Skeletal muscle tissue (tissue), 4 donors: ENCODE results near the gene FAM170A. TPM values are rescaled to one million over a fixed set of nuclear protein-coding genes. Genes with fewer than 3 reads are reported as not detected.

Source experiments
- H3K27ac ChIP-seq: one replicate; pipeline ENCODE4 v1.7.0; 2013; ENCODE audit warnings: mild to moderate bottlenecking, low read depth, low read length, inconsistent platforms
- H3K27me3 ChIP-seq, 3 donors: one replicate each; pipeline ENCODE4 v1.7.0; 2013; ENCODE audit warnings: low read length in 3 of 3; ENCODE audit not compliant: control insufficient read depth in 3 of 3, insufficient read depth in 3 of 3
- H3K36me3 ChIP-seq, 3 donors: one replicate each; pipeline ENCODE4 v1.7.0; 2013; ENCODE audit warnings: low read length in 3 of 3; ENCODE audit not compliant: control insufficient read depth in 3 of 3, insufficient read depth in 3 of 3
- H3K4me1 ChIP-seq, 3 donors: one replicate each; pipeline ENCODE4 v1.7.0; 2013; ENCODE audit warnings: low read length in 3 of 3, mild to moderate bottlenecking in 3 of 3; ENCODE audit not compliant: control insufficient read depth in 3 of 3, insufficient read depth in 3 of 3
- H3K4me3 ChIP-seq, 3 donors: one replicate each; pipeline ENCODE4 v1.7.0; 2013; ENCODE audit warnings: low read length in 3 of 3
- H3K9ac ChIP-seq, 3 donors: one replicate each; pipeline ENCODE4 v1.7.0; 2013; ENCODE audit warnings: low read length in 3 of 3, mild to moderate bottlenecking in 3 of 3, moderate library complexity in 2 of 3, low read depth in 1 of 3
- H3K9me3 ChIP-seq, 3 donors: one replicate each; pipeline ENCODE4 v1.7.0; 2013; ENCODE audit warnings: low read length in 3 of 3; ENCODE audit not compliant: control insufficient read depth in 3 of 3
- total RNA-seq: library from RNA; depleted of rRNA; stranded (reverse); fragments of >200 nt; gene quantifications from one replicate; pipeline ENCODE4 v1.2.3, GENCODE V29; 2014
- donor health status: Osteomylitis.

Gene FAM170A
- total RNA-seq, 1 donor from 2014 or later: not detected

- Histone ChIP-seq H3K4me3 (no peak overlapping the region), H3K36me3 (no peaks in the 10 kb centered on the region), H3K27me3 (no peaks in the 10 kb centered on the region), H3K9me3 (no peaks in the 10 kb centered on the region), H3K9ac (no peak overlapping the region), H3K4me1 (no peaks in the 10 kb centered on the region), H3K27ac (no peak overlapping the region)
These were observed 22.1 kb downstream of the FAM170A start for GRCh38 chr5:119651486-119651885.

- Histone ChIP-seq H3K36me3 (no peaks in the 10 kb centered on the region), H3K9me3 (no peaks in the 10 kb centered on the region), H3K9ac (no peak overlapping the region), H3K4me3 (no peak overlapping the region), H3K27ac (no peak overlapping the region), H3K4me1 (no peaks in the 10 kb centered on the region), H3K27me3 (no peaks in the 10 kb centered on the region)
These were observed 25.7 kb downstream of the FAM170A start for GRCh38 chr5:119655061-119655460.

DNA sequence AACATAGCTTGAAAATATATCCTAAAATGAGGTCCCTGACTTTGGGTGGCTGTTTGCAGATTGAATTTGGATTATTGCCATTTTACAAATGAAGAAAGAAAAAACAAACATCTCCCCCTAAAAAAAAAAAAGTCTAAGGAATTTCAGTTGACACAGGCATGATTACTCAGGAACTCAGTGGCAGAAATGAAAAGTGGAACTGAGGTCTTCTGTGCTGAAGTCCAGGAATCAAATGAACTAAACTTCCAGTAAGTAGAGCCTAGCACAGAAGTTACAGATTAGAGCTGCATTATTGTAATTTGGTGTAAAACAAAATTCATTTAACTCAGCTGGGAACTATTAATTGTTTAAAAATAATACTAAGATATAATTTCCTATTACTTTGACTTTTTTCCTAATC is 26.7 kb downstream of the FAM170A start:
- H3K4me1 ChIP-seq: no peaks in the 10 kb centered on the region

DNA sequence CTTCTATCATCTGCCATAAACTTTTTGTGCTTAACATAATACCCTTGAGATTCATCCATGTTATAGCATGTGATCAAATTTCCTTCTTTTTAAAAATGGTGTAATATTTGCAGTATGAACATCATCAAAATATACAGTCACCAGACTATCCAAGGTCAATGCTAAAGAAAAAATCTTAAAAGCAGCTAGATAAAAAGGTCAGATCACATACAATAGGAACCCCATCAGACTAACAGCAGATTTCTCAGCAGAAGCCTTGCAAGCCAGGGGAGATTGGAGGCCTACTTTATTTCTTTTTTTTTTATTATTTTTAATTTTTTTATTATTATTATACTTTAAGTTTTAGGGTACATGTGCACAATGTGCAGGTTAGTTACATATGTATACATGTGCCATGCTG is 37.2 kb downstream of the FAM170A start:
- Histone ChIP-seq H3K4me1 (no peaks in the 10 kb centered on the region), H3K9ac (no peak overlapping the region), H3K27ac (no peak overlapping the region), H3K9me3 (peaks cover 0 to 4% (median 4%) of the 10 kb centered on the region in 3 donors), H3K4me3 (no peak overlapping the region), H3K27me3 (no peaks in the 10 kb centered on the region), H3K36me3 (no peaks in the 10 kb centered on the region)

More for the DNA sequence above, 26.7 kb downstream of the FAM170A start:
- H3K27ac ChIP-seq: no peak overlapping the region
- no peak overlapping the region for H3K9ac ChIP-seq
- no peak overlapping the region for H3K4me3 ChIP-seq
- no peaks in the 10 kb centered on the region for H3K36me3 ChIP-seq
- no peaks in the 10 kb centered on the region for H3K27me3 ChIP-seq
- H3K9me3 ChIP-seq: no peaks in the 10 kb centered on the region

- Histone ChIP-seq H3K4me1 (no peaks in the 10 kb centered on the region), H3K27me3 (no peaks in the 10 kb centered on the region), H3K36me3 (no peaks in the 10 kb centered on the region), H3K27ac (no peak overlapping the region), H3K9me3 (no peaks in the 10 kb centered on the region), H3K4me3 (no peak overlapping the region), H3K9ac (no peak overlapping the region)
These were observed 49.1 kb downstream of the FAM170A start for GRCh38 chr5:119678351-119679028.

GRCh38 chr5:119680080-119680479 is 50.7 kb downstream of the FAM170A start:
- Histone ChIP-seq H3K9me3 (no peaks in the 10 kb centered on the region), H3K9ac (no peak overlapping the region), H3K36me3 (no peaks in the 10 kb centered on the region), H3K4me1 (no peaks in the 10 kb centered on the region), H3K27me3 (no peaks in the 10 kb centered on the region), H3K27ac (no peak overlapping the region), H3K4me3 (no peak overlapping the region)

- Histone ChIP-seq H3K36me3 (no peaks in the 10 kb centered on the region), H3K4me1 (no peaks in the 10 kb centered on the region), H3K4me3 (no peak overlapping the region), H3K9me3 (no peaks in the 10 kb centered on the region), H3K27me3 (no peaks in the 10 kb centered on the region), H3K9ac (no peak overlapping the region), H3K27ac (no peak overlapping the region)
These were observed 52.4 kb downstream of the FAM170A start for GRCh38 chr5:119681734-119682133.

DNA sequence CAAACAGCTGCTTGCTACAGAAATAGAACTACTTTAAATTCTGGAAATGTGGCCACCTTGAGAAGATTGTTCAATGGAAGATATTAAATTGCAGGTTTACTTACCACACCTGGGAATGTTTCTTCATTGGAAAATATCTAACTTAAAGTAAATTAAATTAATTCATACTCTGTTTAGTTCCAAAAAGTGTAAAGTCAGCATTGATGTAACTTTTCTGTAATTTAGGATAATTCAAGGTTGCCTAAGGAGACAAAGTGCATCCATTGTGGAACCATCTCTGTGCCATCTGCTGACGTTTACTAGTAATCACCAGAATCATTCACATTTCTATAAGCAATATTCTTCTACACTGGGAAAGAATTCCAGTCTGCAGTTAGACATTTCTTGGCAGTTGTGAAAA is 53.0 kb downstream of the FAM170A start:
- Histone ChIP-seq H3K36me3 (no peaks in the 10 kb centered on the region), H3K9me3 (no peaks in the 10 kb centered on the region), H3K9ac (no peak overlapping the region), H3K4me1 (no peaks in the 10 kb centered on the region), H3K27ac (no peak overlapping the region), H3K4me3 (no peak overlapping the region), H3K27me3 (no peaks in the 10 kb centered on the region)

Other genes with a start within 250 kb of the FAM170A start
- 142 TPM for gene HSD17B4, start 177.1 kb upstream of the FAM170A start, total RNA-seq